GM04504 (cell line): ENCODE results near the gene F8.
"Not testable (repeated sequence)": the region's sequence is repeated elsewhere in the genome, so short reads cannot be mapped to it uniquely, and the experiment has no call there.

Source experiments
- DNase-seq: peaks from one replicate; pipeline ENCODE4 v3.0.0-alpha.2; 2012; ENCODE audit warnings: low read depth

The F8 gene

GRCh38 chrX:155031657-155032056, 9.1 kb upstream of the F8 start:
- no peak for DNase-seq

DNA sequence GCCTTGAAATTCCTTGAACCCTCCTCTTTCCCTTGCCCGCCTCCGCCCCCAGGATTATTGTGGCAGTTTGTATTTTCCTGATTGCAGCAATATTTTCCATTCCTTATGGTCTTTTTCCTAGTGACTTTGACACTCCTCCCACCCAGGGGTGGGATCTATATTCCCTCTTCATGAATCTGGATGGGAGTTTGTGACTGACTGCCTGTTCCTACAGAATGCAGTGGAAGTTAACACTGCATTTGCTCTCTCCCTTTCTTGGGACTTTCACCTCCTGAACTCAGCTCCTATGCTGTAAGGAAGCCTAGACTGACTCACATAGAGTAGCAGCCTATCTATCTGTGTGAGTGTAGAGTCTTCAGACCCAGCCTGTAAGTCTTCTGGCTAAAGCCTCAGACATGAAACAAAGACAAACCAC, 6.4 kb upstream of the F8 start:
- DNase-seq: no peak

DNA sequence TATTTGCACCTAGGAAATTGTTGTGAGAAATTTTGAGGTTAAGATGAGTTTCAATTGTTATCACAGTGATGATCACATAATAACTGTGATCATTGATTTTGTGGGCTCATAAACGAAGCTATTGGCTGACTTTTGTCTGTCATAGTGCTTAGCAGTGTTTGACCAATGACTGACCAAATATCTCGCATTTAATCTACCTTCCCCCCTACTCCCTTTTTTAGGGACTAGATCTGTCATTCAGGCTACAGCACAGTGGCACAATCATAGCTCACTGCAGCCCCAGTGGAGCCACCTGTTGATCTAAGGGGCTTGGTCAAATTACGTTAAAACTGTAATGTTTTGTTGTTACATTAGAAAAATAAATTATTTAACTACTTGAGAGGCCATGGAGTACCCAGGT, 5.6 kb upstream of the F8 start:
- no peak for DNase-seq

DNA sequence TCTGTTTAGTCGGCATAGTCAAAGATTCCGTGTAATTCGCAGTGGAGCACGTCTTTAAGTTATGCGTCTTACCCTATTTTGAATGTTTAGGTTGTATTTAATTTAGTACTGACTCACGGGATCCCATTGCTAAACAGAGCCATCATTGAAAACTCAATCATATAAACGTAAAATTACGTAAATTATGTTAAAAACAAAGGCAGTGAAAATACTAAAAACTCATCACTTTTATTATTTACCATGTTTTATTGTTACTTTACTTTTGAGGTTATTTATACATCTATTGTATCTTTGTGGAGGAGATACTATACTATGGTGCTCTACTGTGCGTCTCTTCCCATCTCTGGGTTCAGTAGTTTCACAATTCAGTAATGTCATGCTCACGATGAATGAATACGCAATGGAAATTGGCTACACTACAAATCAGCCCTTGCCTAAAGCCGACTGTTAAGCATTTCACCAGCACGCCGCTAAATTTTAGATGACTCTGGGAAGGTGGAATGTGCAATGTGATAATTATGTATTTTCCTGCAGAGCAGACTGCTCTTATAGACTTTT, 5.1 kb upstream of the F8 start:
- DNase-seq: peak; percentile 42

GRCh38 chrX:155026727-155027508, 4.4 kb upstream of the F8 start, which contains the start of gene FUNDC2:
TSS of gene FUNDC2 (plus strand) at chrX:155026844. CDS start at chrX:155026939, 95 bp downstream.
- peak; percentile 77 for DNase-seq

DNA sequence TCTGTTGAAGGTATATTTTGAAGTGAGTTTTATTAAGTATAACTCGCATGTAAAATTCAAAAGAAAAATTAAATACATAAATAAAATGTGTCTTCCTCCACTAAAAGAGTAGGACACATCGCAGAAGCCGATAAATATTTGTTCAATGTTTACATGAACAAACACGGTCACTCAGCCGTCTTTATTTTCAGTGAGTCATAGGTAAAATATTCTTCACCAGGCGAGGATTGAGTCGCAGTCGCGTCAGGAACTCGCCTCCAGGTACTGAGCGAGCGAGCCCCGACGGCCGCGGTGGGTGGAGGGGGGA, 3.9 kb upstream of the F8 start:
- DNase-seq: no peak

GRCh38 chrX:155023907-155024833, 1.6 kb upstream of the F8 start:
- DNase-seq: no peak

- DNase-seq: no peak
These were observed 1.9 kb downstream of the F8 start for GRCh38 chrX:155020591-155020990.

GRCh38 chrX:155009994-155010472, 12.5 kb downstream of the F8 start:
- DNase-seq: no peak

DNA sequence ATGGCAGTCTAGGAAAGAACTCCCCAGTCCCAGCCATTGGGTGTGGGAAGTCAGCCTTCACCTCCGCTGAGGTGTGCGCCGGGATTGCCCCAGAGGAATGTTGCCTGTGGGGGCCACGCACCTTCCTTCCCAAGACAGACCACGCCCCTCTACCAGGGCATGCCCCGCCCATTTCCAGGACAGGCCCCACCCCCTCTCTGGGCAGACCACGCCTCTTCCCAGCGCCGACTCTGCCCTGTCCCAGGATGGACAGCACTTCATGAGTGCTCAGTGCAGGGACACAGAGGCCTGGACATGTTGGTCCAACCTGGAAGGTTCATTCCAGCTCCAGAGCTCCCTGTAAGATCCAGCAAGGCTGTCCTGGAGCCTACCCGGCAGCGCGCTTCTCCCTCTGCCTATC, 13.9 kb downstream of the F8 start:
- not testable (repeated sequence) for DNase-seq

DNA sequence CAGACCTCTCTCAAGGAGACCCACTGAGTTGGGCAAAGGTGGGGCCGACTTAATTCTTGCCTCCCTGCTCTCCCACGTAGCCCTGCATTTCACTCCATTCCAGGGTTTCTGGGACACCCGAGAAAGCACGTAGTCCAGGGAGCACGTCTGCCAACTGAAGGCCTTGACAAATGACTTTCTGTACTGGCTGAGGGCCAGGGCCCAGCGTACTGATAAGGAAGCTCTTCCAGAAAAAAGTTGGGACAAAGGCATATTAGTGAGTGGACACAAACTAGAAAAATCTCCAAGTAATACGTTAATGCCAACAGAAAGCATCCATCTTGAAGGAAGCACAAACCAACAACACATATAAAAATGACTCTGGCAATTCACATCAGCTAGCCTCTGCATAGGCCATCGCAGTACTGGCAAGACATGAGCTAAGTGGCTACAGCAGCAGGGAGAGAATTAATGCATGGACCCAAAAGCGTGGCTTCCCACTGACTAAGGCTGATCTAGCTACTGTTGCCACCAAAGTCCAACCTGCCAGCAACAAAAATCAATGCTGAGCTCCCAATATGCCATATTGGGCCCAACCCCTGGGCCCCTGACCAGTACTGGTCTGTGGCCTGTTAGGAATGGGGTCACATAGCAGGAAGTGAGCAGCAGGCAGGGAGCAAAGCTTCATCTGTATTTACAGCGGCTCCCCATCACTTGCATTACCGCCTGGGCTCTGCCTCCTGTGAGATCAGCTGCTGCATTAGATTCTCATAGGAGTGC, 15.4 kb downstream of the F8 start:
- not testable (repeated sequence) for DNase-seq

GRCh38 chrX:155006379-155006778, 16.1 kb downstream of the F8 start:
- DNase-seq: not testable (repeated sequence)

GRCh38 chrX:155005190-155005589, 17.3 kb downstream of the F8 start:
- DNase-seq: no peak

DNA sequence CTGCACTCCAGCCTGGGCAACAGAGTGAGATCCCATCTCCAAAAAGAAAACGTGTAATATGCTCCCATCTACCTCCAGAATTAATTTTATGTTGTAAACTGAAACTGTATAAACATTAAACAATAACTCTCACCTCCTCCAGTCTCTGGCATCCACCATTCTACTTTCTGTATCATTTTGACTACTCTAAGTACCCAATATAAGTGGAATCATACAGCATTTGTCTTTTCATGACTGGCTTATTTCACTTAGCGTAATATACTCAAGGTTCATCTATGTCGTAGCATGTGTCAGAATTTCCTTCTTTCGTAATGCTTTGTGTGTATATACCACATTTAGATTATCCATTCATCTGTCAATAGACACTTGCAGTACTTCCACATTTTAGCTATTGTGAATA, 20.6 kb downstream of the F8 start:
- no peak for DNase-seq

DNA sequence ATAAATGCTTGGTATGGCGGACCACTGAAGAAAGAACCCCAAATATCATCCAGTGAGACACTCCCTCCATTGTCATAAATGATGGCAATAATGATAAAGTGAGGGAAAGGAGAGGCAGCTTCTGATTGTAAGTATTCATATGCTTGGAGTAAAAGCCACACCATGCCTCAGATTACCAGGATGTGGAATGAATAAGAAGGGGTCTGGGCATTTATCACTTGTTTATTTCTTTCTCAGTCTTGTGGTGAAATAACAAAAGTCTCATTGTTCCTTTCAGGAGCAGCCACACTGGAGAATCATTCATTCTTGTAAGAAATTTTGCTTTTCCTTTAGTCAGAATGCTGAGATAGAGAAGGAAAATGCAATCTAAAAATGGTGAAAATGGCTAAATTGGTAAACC, 21.7 kb downstream of the F8 start:
- DNase-seq: no peak

- no peak for DNase-seq
These were observed 24.2 kb downstream of the F8 start for GRCh38 chrX:154998204-154998880.

DNA sequence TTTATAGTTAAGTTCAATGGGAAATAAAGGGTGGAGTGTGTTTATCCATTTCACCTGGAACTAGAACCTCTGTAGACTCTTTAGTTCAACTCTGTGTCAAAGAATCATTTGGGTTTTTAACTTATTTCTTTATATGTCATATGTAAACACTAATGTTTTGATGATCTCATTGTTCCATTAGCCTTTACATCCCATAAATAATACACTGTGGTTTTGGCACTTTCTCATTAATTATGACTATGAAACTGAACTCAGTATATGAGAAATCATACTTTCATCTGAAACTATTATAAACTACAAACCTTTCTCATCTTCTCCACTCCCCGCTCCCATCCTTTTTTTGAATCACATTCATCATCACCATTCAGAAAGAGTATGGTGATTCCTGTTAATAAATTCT, 31.0 kb downstream of the F8 start:
- no peak for DNase-seq

DNA sequence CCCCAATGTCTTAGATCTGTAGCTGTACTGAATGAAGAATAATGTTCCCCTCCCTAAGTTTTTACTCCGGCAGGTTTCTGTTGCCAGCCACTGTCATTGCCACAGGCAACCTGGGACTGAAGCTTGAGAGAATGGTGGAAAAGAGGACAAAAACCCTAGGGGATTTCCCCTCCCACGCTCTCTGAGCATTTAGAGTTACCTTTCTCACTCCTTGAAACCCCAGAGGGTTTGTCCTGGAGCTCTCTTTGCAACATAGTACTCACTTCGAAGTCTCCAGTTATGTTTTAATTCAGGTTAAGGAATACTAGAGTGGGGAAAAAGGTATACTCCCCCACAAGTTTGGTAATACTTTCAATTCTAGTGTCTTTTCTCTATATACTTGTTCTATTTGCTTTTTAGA, 31.5 kb downstream of the F8 start:
- no peak for DNase-seq

- DNase-seq: no peak
These were observed 32.0 kb downstream of the F8 start for GRCh38 chrX:154990496-154990895.

DNA sequence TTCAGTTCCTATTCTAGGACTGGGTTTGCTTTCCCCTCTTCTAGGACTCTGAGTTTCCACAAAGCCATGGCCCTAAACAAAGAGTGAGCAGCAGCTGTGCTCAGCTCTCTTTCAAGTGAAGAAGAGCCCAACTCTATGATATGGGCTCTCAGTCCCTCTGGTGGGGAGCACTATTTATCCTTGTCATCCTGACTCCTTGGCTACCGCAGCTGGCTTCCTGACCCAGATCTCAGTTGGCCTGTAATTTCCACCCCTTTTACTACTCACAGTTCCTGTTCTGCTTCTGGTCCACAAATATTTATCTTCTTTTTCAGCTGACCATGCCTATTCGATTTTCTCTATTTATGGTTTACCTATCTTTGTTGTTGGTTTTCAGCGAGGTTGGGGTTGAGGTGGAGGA, 33.8 kb downstream of the F8 start:
- DNase-seq: no peak

DNA sequence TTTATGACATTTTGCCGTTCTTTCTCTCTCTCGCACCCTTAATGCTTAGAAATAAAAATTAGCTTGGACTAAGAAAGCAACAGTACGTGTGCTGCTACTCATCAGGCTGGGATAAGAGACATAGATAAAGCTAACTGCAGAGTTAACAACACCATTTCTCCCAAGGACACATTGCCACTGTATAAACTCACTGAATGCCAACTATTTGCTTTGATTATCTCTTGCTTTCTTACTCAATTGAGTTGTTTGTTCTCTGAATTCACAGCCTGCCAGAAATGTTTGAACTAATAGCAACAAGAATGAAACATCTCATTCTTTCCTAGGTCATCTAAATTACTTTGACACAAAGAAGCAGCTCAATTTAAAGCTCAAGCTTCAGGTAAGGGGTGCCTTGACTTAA, 34.6 kb downstream of the F8 start:
- DNase-seq: no peak
